Measurements from ENCODE around the gene LRRC73.
"Not testable (repeated sequence)": the region's sequence is repeated elsewhere in the genome, so short reads cannot be mapped to it uniquely, and the experiment has no call there.

Gene LRRC73, protein sequence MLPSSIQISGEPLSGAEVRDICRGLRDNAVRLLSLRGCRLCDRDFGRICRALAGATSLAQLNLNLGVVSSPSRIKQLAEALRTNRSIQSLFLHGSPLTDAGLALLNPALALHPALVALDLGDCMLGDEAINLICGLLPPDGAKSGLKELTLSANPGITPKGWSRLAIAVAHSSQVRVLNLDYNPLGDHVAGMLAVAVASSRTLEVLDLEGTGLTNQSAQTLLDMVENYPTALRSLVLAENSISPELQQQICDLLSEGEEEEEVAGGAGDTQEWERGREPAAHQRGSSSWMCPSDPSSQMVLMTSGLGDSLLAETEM

DNA sequence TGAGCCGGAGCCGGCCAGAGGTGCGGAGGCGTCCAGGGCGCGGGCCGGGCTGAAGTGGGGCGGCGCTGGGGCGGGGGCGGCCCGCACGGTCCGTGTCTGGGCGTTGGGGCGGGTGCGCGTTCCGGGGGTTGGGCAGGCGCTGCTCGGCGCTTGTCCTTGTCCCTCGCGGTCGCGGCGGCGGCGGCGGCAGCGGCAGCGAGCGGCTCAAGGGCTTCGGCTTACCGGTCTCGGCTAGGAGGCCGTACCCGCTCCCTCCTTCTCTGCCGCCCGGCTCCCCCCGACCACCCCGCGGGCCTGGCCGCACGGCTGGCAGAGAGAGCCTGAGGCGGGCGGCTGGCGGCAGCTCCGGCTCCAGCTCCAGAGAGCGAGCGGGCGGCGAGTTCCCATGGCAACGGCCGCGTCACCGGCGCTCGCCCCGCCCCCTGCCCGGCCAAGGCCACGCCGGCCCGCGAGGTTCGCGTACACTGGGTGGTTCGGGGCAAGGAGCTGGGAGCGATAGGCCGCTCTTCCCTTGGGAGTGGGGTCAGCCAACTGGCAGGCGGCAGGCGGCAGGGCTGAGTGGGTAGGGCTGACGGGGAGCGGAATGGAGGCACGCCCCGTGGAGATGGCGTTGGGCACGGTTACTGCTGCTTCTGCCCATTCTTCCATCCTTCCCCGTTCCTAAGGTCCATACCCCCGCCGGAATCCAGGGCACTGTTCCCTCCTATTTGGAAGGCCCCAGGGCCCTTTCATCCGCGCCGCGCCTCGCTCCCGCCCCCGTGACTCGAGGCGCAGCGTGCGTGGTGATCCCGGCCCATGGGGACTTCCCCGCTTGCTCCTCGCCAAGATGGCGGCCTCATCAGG is at the start of gene LRRC73:
Gene LRRC73 (minus strand): TSS at position 363 of the 843 bp plus-strand sequence. CDS start 561 bp downstream, outside the sequence.
- peak; percentile 83 for DNase-seq (ENCODE audit: low read depth)
- TF ChIP-seq, protein P1, sequence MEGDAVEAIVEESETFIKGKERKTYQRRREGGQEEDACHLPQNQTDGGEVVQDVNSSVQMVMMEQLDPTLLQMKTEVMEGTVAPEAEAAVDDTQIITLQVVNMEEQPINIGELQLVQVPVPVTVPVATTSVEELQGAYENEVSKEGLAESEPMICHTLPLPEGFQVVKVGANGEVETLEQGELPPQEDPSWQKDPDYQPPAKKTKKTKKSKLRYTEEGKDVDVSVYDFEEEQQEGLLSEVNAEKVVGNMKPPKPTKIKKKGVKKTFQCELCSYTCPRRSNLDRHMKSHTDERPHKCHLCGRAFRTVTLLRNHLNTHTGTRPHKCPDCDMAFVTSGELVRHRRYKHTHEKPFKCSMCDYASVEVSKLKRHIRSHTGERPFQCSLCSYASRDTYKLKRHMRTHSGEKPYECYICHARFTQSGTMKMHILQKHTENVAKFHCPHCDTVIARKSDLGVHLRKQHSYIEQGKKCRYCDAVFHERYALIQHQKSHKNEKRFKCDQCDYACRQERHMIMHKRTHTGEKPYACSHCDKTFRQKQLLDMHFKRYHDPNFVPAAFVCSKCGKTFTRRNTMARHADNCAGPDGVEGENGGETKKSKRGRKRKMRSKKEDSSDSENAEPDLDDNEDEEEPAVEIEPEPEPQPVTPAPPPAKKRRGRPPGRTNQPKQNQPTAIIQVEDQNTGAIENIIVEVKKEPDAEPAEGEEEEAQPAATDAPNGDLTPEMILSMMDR (IDR thresholded peaks at IDR 0.05; ENCODE audit: low read length, missing control alignments), result no peak
- H3K4me3 ChIP-seq (replicated peaks; ENCODE audit: low read depth, low read length), result peak within 1 kb of the TSS; percentile 53

DNA sequence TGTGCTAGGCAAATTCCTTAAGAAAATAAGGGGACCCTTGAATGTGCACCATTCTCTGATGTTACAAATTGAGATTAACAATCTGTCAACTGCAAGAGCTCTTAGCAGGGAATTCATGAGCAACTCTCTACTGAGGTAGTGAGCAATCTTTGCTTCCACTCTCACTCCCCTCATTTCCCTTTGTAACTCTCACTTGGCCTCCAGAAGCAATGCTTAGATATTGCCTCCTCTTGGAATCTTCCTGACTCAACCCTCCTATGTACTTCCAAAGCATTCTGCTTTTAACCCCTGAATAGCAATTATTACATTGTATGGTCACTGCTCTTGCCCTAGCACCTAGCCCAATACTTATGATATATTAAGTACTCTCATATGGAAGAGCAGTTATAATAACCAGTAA is 49.2 kb upstream of the LRRC73 start:
- TF ChIP-seq, protein P1 (IDR thresholded peaks at IDR 0.05; ENCODE audit: low read length, missing control alignments), result no peak
- no peak overlapping the region for H3K4me3 ChIP-seq (replicated peaks; ENCODE audit: low read depth, low read length)
- DNase-seq (ENCODE audit: low read depth), result no peak

DNA sequence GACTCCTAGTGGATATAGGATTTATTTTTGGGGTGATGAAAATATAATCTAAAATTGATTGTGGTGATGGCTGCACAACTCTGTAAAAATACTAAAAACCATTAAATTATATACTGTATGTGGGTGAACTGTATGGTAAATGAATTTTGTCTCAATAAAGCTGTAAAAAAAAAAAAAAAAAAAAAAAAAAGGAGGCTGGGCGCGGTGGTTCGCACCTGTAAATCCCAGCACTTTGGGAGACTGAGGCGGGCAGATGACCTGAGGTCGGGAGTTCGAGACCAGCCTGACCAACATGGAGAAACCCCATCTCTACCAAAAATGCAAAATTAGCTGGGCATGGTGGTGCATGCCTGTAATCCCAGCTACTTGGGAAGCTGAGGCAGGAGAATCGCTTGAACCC is 47.5 kb upstream of the LRRC73 start:
- H3K4me3 ChIP-seq (replicated peaks; ENCODE audit: low read depth, low read length); DNase-seq (ENCODE audit: low read depth): not testable (repeated sequence)

DNA sequence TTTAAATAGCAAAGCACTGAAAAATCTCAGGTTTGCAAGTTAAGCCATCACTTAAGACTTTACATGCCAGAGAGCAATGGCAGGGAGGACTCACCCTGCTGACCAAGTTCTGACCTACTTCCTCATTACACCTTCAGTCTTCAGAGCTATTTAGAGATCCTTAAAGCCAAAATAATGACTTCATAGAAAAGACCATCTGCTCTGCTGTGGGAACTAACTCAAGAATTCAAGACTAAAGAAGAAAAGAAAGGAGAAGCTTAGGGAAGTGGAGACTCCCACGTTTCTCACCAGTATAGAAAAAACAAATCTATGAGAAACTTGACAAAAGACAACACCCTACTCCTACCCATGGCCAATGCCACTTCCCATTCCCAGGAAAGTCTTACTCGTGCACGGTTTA is 37.1 kb upstream of the LRRC73 start:
- no peak overlapping the region for H3K4me3 ChIP-seq (replicated peaks; ENCODE audit: low read depth, low read length)
- TF ChIP-seq, protein P1 (IDR thresholded peaks at IDR 0.05; ENCODE audit: low read length, missing control alignments), result no peak
- no peak for DNase-seq (ENCODE audit: low read depth)

DNA sequence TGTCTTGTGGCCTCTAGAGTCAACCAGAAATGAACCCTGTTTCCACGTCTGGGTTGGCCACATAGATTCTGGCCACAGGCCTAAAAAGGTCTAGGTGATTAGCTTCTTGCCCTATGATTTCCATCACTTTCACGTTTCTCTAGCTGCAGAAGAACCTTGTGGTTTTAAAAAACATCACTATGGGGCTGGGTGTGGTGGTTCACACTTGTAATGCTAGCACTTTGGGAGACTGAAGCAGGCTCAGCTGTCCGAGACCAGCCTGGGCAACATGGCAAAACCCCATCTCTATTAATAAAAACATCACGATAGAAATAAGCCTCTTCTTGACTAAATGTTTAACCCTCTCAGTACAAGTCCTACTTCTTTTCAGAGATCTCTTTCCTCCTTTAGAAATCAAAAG is 34.3 kb upstream of the LRRC73 start:
- H3K4me3 ChIP-seq (replicated peaks; ENCODE audit: low read depth, low read length), result no peak overlapping the region
- no peak for DNase-seq (ENCODE audit: low read depth)
- TF ChIP-seq, protein P1 (IDR thresholded peaks at IDR 0.05; ENCODE audit: low read length, missing control alignments), result no peak

DNA sequence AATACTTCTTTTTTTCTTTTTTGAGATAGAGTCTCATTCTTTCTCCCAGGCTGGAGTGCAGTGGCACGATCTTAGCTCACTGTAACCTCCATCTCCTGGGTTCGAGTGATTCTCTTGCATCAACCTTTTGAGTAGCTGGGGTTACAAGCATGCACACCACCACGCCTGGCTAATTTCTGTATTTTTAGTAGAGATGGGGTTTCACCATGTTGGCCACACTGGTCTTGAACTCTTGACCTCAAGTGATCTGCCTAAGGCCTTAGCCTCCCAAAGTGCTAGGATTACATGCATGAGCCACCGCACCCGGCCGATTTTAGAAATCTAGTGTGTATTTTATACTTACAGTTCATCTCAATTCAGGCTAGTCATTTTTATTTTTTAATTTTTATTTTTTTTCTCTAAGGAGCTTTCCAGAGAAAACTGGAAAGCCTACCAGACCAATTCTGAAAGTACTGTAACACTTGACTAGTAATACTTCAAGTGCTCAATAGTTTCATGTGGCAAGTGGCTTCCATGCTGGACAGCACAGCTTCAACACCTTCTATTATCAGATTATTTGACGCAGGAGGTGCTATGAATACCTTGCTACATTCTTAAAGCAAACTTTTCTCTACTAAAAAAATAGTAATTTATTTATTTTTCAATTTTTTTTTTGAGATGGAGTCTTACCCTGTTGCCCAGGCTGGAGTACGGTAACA is 31.8 kb upstream of the LRRC73 start:
- DNase-seq (ENCODE audit: low read depth), result no peak
- H3K4me3 ChIP-seq (replicated peaks; ENCODE audit: low read depth, low read length), result no peak overlapping the region
- TF ChIP-seq, protein P1 (IDR thresholded peaks at IDR 0.05; ENCODE audit: low read length, missing control alignments), result no peak

DNA sequence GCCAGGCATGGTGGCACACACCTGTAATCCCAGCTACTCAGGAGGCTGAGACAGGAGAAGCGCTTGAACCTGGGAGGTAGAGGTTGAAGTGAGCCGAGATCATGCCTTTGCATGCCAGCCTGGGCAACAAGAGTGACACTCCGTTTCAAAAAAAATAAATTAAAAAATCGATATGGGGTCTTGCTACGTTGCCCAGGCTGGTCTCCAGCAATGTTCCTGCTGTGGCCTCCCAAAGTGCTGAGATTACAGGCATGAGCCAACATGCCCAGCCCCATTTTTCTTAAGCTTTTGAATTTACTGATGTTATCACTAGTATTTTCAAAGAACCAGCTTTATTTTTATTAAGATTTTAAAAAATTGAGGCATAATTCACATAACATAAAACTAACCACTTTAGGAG is 30.4 kb upstream of the LRRC73 start:
- TF ChIP-seq, protein P1 (IDR thresholded peaks at IDR 0.05; ENCODE audit: low read length, missing control alignments), result no peak
- no peak for DNase-seq (ENCODE audit: low read depth)
- H3K4me3 ChIP-seq (replicated peaks; ENCODE audit: low read depth, low read length), result no peak overlapping the region

DNA sequence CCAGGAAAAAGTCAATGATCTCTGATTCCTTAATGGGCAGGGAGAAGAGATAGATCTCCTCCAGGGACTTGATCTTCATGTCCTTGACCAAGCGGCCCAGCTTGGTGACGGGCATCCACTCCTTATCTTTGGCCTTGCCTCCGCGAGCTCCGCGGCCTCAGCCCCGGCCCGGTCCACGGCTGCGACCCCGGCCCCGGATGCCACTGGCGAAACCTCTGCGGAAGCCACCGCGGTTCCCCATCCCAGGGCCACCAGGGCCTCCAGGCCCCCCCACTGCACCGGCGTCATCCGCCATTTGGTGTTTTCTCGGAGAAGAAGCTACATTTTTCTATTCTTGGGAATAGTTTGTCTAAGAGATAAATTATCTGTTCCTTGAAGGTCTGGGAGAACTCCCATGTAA is 29.3 kb upstream of the LRRC73 start:
- not testable (repeated sequence) for DNase-seq (ENCODE audit: low read depth); H3K4me3 ChIP-seq (replicated peaks; ENCODE audit: low read depth, low read length)

DNA sequence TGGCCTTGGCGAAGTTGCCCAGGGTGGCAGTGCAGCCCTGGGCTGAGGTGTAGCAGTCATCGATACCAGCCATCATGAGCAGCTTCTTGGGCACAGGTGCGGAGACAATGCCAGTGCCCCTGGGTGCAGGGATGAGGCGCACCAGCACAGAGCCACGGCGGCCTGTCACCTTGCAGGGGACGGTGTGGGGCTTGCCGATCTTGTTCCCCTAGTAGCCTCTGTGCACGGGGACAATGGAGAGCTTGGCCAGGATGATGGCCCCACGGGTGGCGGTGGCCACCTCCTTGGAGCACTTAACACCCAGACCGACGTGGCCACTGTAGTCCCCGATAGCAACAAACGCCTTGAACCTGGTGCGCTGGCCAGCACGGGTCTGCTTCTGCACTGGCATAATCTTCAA is 28.8 kb upstream of the LRRC73 start:
- not testable (repeated sequence) for H3K4me3 ChIP-seq (replicated peaks; ENCODE audit: low read depth, low read length); DNase-seq (ENCODE audit: low read depth)

Measured in fibroblast of pulmonary artery (primary cell).